Type B pancreatic cell (in vitro differentiated cells): ENCODE data around the gene ERF. TPM values are rescaled to one million over a fixed set of nuclear protein-coding genes. Genes with fewer than 3 reads are reported as not detected.

Experiments
- DNase-seq: peaks from one replicate; pipeline ENCODE4 v3.0.0; 2021; ENCODE audit warnings: mixed read lengths; ENCODE audit not compliant: unreplicated experiment; ENCODE audit errors: extremely low spot score
- H3K27ac Mint-ChIP-seq: 2 replicates; pipeline ENCODE4 v1.8.0; 2021; ENCODE audit warnings: mild to moderate bottlenecking, mixed read lengths
- H3K27me3 Mint-ChIP-seq: 2 replicates; pipeline ENCODE4 v1.8.0; 2021; ENCODE audit warnings: mixed read lengths
- H3K36me3 Mint-ChIP-seq: 2 replicates; pipeline ENCODE4 v1.8.0; 2021; ENCODE audit warnings: mixed read lengths
- H3K4me1 Mint-ChIP-seq: one replicate; pipeline ENCODE4 v1.8.0; 2021; ENCODE audit warnings: mixed read lengths; ENCODE audit not compliant: unreplicated experiment
- H3K4me3 Mint-ChIP-seq: 2 replicates; pipeline ENCODE4 v1.8.0; 2021; ENCODE audit warnings: mild to moderate bottlenecking, mixed read lengths
- H3K9me3 Mint-ChIP-seq: 2 replicates; pipeline ENCODE4 v1.8.0; 2021; ENCODE audit warnings: mixed read lengths
- CTCF ChIP-seq: fragments of 200-600 bp; sonication (generic); conservative IDR thresholded peaks from 2 replicates; pipeline ENCODE4 v1.5.0; 2021; ENCODE audit warnings: antibody characterized with exemption, mild to moderate bottlenecking
- total RNA-seq: library from RNA; stranded (reverse); gene quantifications from 2 replicates; pipeline ENCODE4 v1.2.1, GENCODE V29; 2021; ENCODE audit warnings: low replicate concordance

Gene ERF
- total RNA-seq, 1 donor from 2014 or later: 78.9 TPM

GRCh38 chr19:42286349-42287016 is 31.6 kb upstream of the ERF start:
- Mint-ChIP-seq H3K9me3 (no peaks in the 10 kb centered on the region), H3K27ac (peak overlapping the region; percentile 65)
- DNase-seq: no peak

DNA sequence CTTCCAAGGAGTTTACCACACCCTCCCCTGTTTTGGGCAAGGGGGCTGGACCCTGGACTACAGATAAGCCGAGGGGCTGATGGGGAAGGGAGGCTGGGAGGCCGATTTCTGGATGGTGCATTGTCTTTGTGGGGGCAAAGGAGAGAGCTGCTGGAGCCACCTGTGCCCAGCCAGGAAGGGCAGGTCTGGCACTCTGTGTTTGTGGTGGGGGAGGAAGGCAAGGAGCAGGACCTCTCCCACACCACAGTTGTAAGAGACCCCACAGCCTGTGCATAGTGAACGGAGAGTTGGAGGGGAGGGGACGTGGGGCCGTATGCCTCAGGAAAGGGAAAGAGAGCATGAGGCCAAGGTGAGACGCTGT is 31.0 kb upstream of the ERF start:
- DNase-seq: no peak
- Mint-ChIP-seq H3K27me3 (no peaks in the 10 kb centered on the region), H3K36me3 (no peaks in the 10 kb centered on the region), H3K4me3 (peak overlapping the region; percentile 98), H3K4me1 (peaks cover 13% of the 10 kb centered on the region), H3K27ac (peak overlapping the region; percentile 65), H3K9me3 (no peaks in the 10 kb centered on the region)
- no peak for TF ChIP-seq CTCF

More at GRCh38 chr19:42286349-42287016, 31.6 kb upstream of the ERF start:
- Mint-ChIP-seq H3K27me3 (no peaks in the 10 kb centered on the region), H3K4me1 (peaks cover 17% of the 10 kb centered on the region), H3K4me3 (peak overlapping the region; percentile 98), H3K36me3 (peaks cover under 1% of the 10 kb centered on the region)
- no peak for TF ChIP-seq CTCF

DNA sequence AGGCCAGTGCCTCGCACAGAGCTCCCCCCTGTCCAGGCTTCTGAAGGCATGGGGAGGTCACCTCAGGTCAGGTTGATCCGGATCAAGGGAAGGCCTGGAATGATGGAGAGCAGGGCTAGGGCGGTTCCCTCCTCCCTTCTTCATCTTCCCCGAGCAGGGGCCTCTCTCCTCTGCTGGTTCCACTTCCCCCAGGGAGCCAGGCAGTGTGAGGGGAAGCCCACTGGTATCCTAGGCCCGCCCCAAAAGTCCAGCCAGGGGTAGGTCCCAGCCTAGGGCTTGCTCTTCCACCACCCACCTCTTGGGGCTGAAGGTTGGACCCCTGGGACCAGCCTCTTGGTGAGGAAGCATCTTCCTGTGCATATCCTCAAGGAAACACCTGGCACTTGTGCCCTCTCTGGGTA is 30.6 kb upstream of the ERF start:
- no peak for TF ChIP-seq CTCF
- peak overlapping the region; percentile 65 for H3K27ac Mint-ChIP-seq

DNA sequence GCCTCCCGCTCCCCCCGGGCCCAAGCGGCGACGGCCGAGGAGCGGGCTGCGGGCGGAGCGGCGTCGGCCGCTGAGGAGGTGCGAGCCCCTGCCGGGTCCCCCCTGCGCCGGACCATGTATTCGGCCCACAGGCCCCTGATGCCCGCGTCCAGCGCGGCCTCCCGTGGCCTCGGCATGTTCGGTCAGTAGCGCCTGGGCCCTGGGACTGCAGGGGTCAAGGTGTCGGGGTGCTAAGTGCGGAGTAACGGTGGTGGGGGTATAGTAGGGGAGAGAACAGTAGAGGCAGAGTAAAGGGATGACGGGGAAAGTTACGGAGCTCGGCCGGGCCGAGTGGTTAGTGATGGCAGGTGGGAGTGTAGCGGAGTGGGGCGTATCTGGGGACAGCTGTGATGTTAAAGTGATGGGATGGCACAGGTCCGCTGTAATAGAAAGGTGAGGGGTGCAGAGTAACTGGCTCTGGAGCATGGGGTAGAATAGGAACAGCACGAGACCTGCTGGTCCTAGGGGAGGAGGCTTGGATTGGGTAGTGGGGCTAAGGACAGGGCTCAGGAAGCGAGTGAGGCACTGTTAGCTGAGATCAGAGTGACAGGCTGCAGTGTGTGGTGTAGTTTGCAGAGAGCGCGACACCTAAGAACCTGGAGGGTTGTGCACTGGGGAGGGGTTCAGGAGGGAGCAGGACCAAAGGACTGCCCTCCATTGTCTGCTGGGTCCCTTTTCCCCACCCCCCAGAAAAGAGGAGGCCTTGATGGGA is 29.8 kb upstream of the ERF start:
- no peaks in the 10 kb centered on the region for H3K36me3 Mint-ChIP-seq
- H3K4me1 Mint-ChIP-seq: peaks cover 13% of the 10 kb centered on the region
- peak overlapping the region; percentile 98 for H3K4me3 Mint-ChIP-seq
- DNase-seq: no peak
- no peak for TF ChIP-seq CTCF
- H3K9me3 Mint-ChIP-seq: no peaks in the 10 kb centered on the region
- H3K27me3 Mint-ChIP-seq: no peaks in the 10 kb centered on the region
- peak overlapping the region; percentile 97 for H3K27ac Mint-ChIP-seq

More for the DNA sequence above, 30.6 kb upstream of the ERF start:
- Mint-ChIP-seq H3K9me3 (no peaks in the 10 kb centered on the region), H3K27me3 (no peaks in the 10 kb centered on the region), H3K36me3 (no peaks in the 10 kb centered on the region), H3K4me1 (peaks cover 13% of the 10 kb centered on the region), H3K4me3 (peak overlapping the region; percentile 98)
- no peak for DNase-seq

DNA sequence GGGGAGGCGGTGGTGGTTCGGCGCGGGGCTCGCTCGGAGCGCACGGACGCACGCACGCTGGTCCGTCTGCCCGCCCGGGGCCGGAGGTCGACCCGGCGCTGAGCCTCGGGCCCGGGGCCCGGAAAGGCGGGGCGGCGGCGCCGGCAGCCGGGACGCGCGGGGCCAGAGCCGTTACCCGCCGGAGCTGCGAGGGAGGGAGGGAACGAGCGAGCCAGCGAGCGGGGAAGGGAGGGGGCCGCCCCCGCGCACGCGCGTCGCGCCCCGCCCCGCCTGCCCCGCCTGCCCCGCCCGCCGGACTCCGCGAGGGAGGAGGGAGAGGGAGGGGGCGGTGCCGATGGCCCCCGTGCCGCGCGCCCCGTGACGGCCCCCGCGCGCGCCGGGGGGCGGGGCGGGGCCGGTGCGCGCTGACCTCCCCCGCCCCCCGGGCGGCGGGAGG is 29.2 kb upstream of the ERF start:
- no peak overlapping the region for H3K4me3 Mint-ChIP-seq
- peaks cover 20% of the 10 kb centered on the region for H3K4me1 Mint-ChIP-seq
- H3K27me3 Mint-ChIP-seq: no peaks in the 10 kb centered on the region
- H3K36me3 Mint-ChIP-seq: no peaks in the 10 kb centered on the region
- no peaks in the 10 kb centered on the region for H3K9me3 Mint-ChIP-seq
- DNase-seq: no peak
- no peak overlapping the region for H3K27ac Mint-ChIP-seq
- no peak for TF ChIP-seq CTCF
